GM23338 (cell line): Measurements from ENCODE around the gene BCAP31. TPM values are rescaled to one million over a fixed set of nuclear protein-coding genes. Genes with fewer than 3 reads are reported as not detected.
"Not testable (repeated sequence)": the region's sequence is repeated elsewhere in the genome, so short reads cannot be mapped to it uniquely, and the experiment has no call there.

ENCODE experiments used
- ATAC-seq: fragments of 200-7000 bp; cut with Tn5 transposase; 3 replicates; pipeline ENCODE4 v1.9.1; 2020
- DNase-seq: peaks from one replicate; pipeline ENCODE4 v3.0.0-alpha.2; 2015; ENCODE audit warnings: low spot score
- H2AFZ ChIP-seq: fragments of 200-600 bp; sonication (generic); 2 replicates; pipeline ENCODE4 v1.8.0; 2016; ENCODE audit warnings: antibody characterized with exemption, mild to moderate bottlenecking, moderate library complexity
- H3F3A ChIP-seq: fragments of 200-600 bp; sonication (generic); replicated peaks from 2 replicates; pipeline ENCODE4 v1.8.0; 2017; ENCODE audit warnings: antibody characterized with exemption, mixed run types, low read depth
- H3K27ac ChIP-seq: fragments of 200-600 bp; sonication (generic); 2 replicates; pipeline ENCODE4 v1.6.1; 2016; ENCODE audit warnings: low read depth
- H3K27me3 ChIP-seq: fragments of 200-600 bp; sonication (generic); 2 replicates; pipeline ENCODE4 v1.8.0; 2016; ENCODE audit warnings: mild to moderate bottlenecking, mixed run types, moderate library complexity; ENCODE audit not compliant: insufficient read depth
- H3K36me3 ChIP-seq: fragments of 200-600 bp; sonication (generic); 2 replicates; pipeline ENCODE4 v1.8.0; 2016; ENCODE audit warnings: mild to moderate bottlenecking; ENCODE audit not compliant: insufficient read depth
- H3K4me1 ChIP-seq: fragments of 200-600 bp; sonication (generic); 2 replicates; pipeline ENCODE4 v1.8.0; 2016; ENCODE audit warnings: mild to moderate bottlenecking, moderate library complexity; ENCODE audit not compliant: insufficient read depth
- H3K4me2 ChIP-seq: fragments of 200-600 bp; sonication (generic); 2 replicates; pipeline ENCODE4 v1.7.1; 2017; ENCODE audit warnings: mixed run types
- H3K4me3 ChIP-seq: fragments of 200-600 bp; sonication (generic); 2 replicates; pipeline ENCODE4 v1.6.1; 2016; ENCODE audit warnings: mixed run types
- H3K79me2 ChIP-seq: fragments of 200-600 bp; sonication (generic); replicated peaks from 2 replicates; pipeline ENCODE4 v1.8.0; 2017; ENCODE audit warnings: mild to moderate bottlenecking; ENCODE audit not compliant: insufficient read depth
- H3K9me2 ChIP-seq: fragments of 200-600 bp; sonication (generic); 2 replicates; pipeline ENCODE4 v1.8.0; 2017; ENCODE audit not compliant: insufficient read depth
- H4K20me1 ChIP-seq: fragments of 200-600 bp; sonication (generic); replicated peaks from 2 replicates; pipeline ENCODE4 v1.8.0; 2017; ENCODE audit warnings: mild to moderate bottlenecking; ENCODE audit not compliant: insufficient read depth
- H3K27ac Mint-ChIP-seq: 2 replicates; pipeline ENCODE4 v1.8.0; 2020; ENCODE audit warnings: inconsistent platforms, mild to moderate bottlenecking, moderate library complexity, mixed read lengths
- H3K27me3 Mint-ChIP-seq: 3 replicates; pipeline ENCODE4 v1.8.0; 2022; ENCODE audit warnings: low read depth, mild to moderate bottlenecking, moderate library complexity, mixed read lengths, inconsistent platforms; ENCODE audit not compliant: insufficient read depth, poor library complexity
- H3K36me3 Mint-ChIP-seq: 3 replicates; pipeline ENCODE4 v1.8.0; 2021; ENCODE audit warnings: low read depth, mild to moderate bottlenecking, inconsistent platforms, moderate library complexity, mixed read lengths
- H3K4me1 Mint-ChIP-seq: 3 replicates; pipeline ENCODE4 v1.8.0; 2020; ENCODE audit warnings: mild to moderate bottlenecking, inconsistent platforms, mixed read lengths
- H3K4me3 Mint-ChIP-seq: 3 replicates; pipeline ENCODE4 v1.8.0; 2021; ENCODE audit warnings: moderate library complexity, mild to moderate bottlenecking, inconsistent platforms, mixed read lengths
- H3K9me3 Mint-ChIP-seq: 3 replicates; pipeline ENCODE4 v1.8.0; 2020; ENCODE audit warnings: moderate library complexity, mild to moderate bottlenecking, inconsistent platforms, mixed read lengths
- EZH2phosphoT487 ChIP-seq: fragments of 200-600 bp; sonication (generic); IDR thresholded peaks from one replicate; pipeline ENCODE4 v1.8.1; 2018; ENCODE audit warnings: antibody characterized with exemption; ENCODE audit not compliant: unreplicated experiment
- JUNB ChIP-seq: IDR thresholded peaks from one replicate; pipeline ENCODE4 v1.6.1; 2016; ENCODE audit warnings: antibody characterized with exemption; ENCODE audit not compliant: unreplicated experiment
- NANOG ChIP-seq: IDR thresholded peaks from 2 replicates; pipeline ENCODE4 v1.6.1; 2016; ENCODE audit warnings: antibody characterized with exemption, borderline replicate concordance
- POLR2AphosphoS5 ChIP-seq: IDR thresholded peaks from 2 replicates; pipeline ENCODE4 v1.6.1; 2016; ENCODE audit warnings: antibody characterized with exemption, low read depth
- REST ChIP-seq: IDR thresholded peaks from one replicate; pipeline ENCODE4 v1.6.1; 2018; ENCODE audit warnings: antibody characterized with exemption; ENCODE audit not compliant: unreplicated experiment
- STAT1 ChIP-seq: IDR thresholded peaks from one replicate; pipeline ENCODE4 v1.6.1; 2016; ENCODE audit warnings: antibody characterized with exemption; ENCODE audit not compliant: unreplicated experiment
- ZNF462 ChIP-seq: fragments of 250-450 bp; sonication (Bioruptor Pico); IDR thresholded peaks from 2 replicates; pipeline ENCODE4 v1.5.0; 2020; ENCODE audit warnings: mild to moderate bottlenecking, moderate library complexity
- polyA plus RNA-seq: library from polyadenylated mRNA; unstranded; fragments of >200 nt; fragmentation: Nextera tagmentation; extraction: Ambion mirVana; gene quantifications from 2 replicates; pipeline ENCODE4 v1.2.1, GENCODE V29; 2016
- total RNA-seq: library from RNA; depleted of rRNA; stranded (reverse); fragments of >200 nt; shearing (Covaris generic); gene quantifications from 2 replicates; pipeline ENCODE4 v1.2.3, GENCODE V29; 2014

Gene BCAP31
- total and polyA plus RNA-seq, 2 experiments from 2014 or later: 85.0 to 145 TPM

GRCh38 chrX:153746359-153746758, 22.2 kb upstream of the BCAP31 start:
- no peaks in the 10 kb centered on the region for H3K4me1 ChIP-seq
- no peak for ATAC-seq
- H3K4me2 ChIP-seq: no peak overlapping the region
- peaks cover 3% of the 10 kb centered on the region for H3K27me3 Mint-ChIP-seq
- H3F3A ChIP-seq: no peaks in the 10 kb centered on the region
- no peak overlapping the region for H3K4me3 ChIP-seq
- no peaks in the 10 kb centered on the region for H3K36me3 ChIP-seq
- TF ChIP-seq STAT1 (no peak), POLR2AphosphoS5 (no peak), NANOG (no peak), ZNF462 (CRISPR knock-in tag) (no peak), EZH2phosphoT487 (no peak), REST (no peak), JUNB (no peak)
- DNase-seq: no peak
- no peaks in the 10 kb centered on the region for H3K27me3 ChIP-seq
- H4K20me1 ChIP-seq: no peaks in the 10 kb centered on the region
- H3K27ac ChIP-seq: no peak overlapping the region
- no peaks in the 10 kb centered on the region; the same call in 2 of the 3 replicates for H3K36me3 Mint-ChIP-seq
- H3K4me1 Mint-ChIP-seq: peaks cover 3% of the 10 kb centered on the region; the same call in 1 of the 3 replicates
- no peaks in the 10 kb centered on the region for H3K79me2 ChIP-seq
- no peak overlapping the region for H3K4me3 Mint-ChIP-seq
- no peaks in the 10 kb centered on the region for H3K9me3 Mint-ChIP-seq
- H2AFZ ChIP-seq: no peak overlapping the region
- no peaks in the 10 kb centered on the region for H3K9me2 ChIP-seq
- H3K27ac Mint-ChIP-seq: no peak overlapping the region

- not testable (repeated sequence) for ATAC-seq, H4K20me1 ChIP-seq, H3K4me1 ChIP-seq, H3K36me3 ChIP-seq, H3K27ac ChIP-seq, H3K4me2 ChIP-seq, H3K4me3 Mint-ChIP-seq, H3K9me3 Mint-ChIP-seq, H3K27me3 Mint-ChIP-seq, H3K79me2 ChIP-seq, DNase-seq, H3K4me1 Mint-ChIP-seq, H3F3A ChIP-seq, H3K27me3 ChIP-seq, H3K9me2 ChIP-seq, H3K36me3 Mint-ChIP-seq, H3K4me3 ChIP-seq, H2AFZ ChIP-seq
- H3K27ac Mint-ChIP-seq: 0 out of 2 replicates have a peak overlapping the region, but pooled peaks have one; percentile 56
Measured at GRCh38 chrX:153745067-153745433, 20.9 kb upstream of the BCAP31 start.
